Effector memory CD4-positive, alpha-beta T cell (primary cell): ENCODE measurements around the gene CNOT6.
"Not testable (repeated sequence)": the region's sequence is repeated elsewhere in the genome, so short reads cannot be mapped to it uniquely, and the experiment has no call there.

Source experiments
- DNase-seq, 3 donors: peaks; one replicate each; pipeline ENCODE4 v3.0.0-alpha.2; 2020
- H3K27ac ChIP-seq: 2 replicates; pipeline ENCODE4 v1.7.0; 2013; ENCODE audit warnings: mild to moderate bottlenecking, low read length, moderate library complexity; ENCODE audit not compliant: insufficient read depth, poor library complexity, severe bottlenecking
- H3K27me3 ChIP-seq: replicated peaks from 2 replicates; pipeline ENCODE4 v1.7.0; 2013; ENCODE audit warnings: mild to moderate bottlenecking, low read length; ENCODE audit not compliant: insufficient read depth, control insufficient read depth, poor library complexity, severe bottlenecking
- H3K36me3 ChIP-seq: 2 replicates; pipeline ENCODE4 v1.7.0; 2013; ENCODE audit warnings: mild to moderate bottlenecking, low read length, moderate library complexity; ENCODE audit not compliant: control insufficient read depth, insufficient read depth
- H3K4me1 ChIP-seq: 2 replicates; pipeline ENCODE4 v1.7.0; 2013; ENCODE audit warnings: low read length, mild to moderate bottlenecking; ENCODE audit not compliant: control insufficient read depth, insufficient read depth, poor library complexity, severe bottlenecking
- H3K4me3 ChIP-seq: 2 replicates; pipeline ENCODE4 v1.7.0; 2013; ENCODE audit warnings: low read length, low read depth, mild to moderate bottlenecking; ENCODE audit not compliant: insufficient read depth, poor library complexity, severe bottlenecking
- H3K9me3 ChIP-seq: 2 replicates; pipeline ENCODE4 v1.7.0; 2013; ENCODE audit warnings: mild to moderate bottlenecking, low read length, moderate library complexity; ENCODE audit not compliant: control insufficient read depth

CNOT6 gene

DNA sequence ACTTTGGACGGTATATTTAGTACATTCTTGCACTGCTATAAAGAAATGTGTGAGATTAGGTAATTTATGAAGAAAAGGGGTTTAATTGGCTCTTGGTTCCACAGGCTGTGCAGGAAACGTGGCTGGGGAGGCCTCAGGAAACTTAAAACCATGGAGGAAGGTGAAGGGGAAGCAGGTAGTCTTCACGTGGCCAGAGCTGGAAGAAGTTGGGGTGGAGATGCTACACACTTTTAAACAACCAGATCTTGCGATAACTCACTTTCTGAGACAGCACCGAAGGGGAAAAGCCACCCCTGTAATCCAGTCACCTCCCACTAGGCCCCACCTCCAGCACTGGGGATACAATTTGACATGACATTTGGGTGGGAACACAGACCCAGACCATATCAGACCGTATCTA, 13.5 kb downstream of the CNOT6 start:
- H3K9me3 ChIP-seq = no peaks in the 10 kb centered on the region
- no peak for DNase-seq
- H3K27ac ChIP-seq = no peak overlapping the region
- no peaks in the 10 kb centered on the region for H3K36me3 ChIP-seq
- H3K4me1 ChIP-seq = no peaks in the 10 kb centered on the region
- H3K4me3 ChIP-seq = no peak overlapping the region
- no peaks in the 10 kb centered on the region for H3K27me3 ChIP-seq

DNA sequence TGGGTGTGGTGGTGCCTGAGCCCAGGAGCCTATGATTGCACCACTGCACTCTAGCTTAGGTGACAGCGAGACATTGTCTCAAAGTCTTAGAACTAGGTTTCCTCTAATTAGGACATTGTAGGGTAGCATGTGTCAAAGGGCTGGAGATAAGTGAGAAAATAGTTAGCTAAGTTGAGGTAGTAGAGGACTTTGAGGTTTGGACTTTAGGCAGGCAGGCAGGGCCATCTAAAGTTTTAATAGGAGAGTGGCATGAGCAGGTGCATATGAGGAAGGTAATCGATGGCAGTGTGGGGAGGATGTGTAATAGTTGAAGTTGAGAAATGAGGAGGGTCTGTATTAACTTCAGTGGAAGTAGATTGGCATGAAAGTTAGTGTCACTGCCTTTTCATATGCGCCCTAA, 21.1 kb downstream of the CNOT6 start:
- no peaks in the 10 kb centered on the region for H3K4me1 ChIP-seq
- no peaks in the 10 kb centered on the region for H3K36me3 ChIP-seq
- H3K27ac ChIP-seq = no peak overlapping the region
- DNase-seq = no peak
- H3K9me3 ChIP-seq = no peaks in the 10 kb centered on the region
- no peak overlapping the region for H3K4me3 ChIP-seq
- no peaks in the 10 kb centered on the region for H3K27me3 ChIP-seq

DNA sequence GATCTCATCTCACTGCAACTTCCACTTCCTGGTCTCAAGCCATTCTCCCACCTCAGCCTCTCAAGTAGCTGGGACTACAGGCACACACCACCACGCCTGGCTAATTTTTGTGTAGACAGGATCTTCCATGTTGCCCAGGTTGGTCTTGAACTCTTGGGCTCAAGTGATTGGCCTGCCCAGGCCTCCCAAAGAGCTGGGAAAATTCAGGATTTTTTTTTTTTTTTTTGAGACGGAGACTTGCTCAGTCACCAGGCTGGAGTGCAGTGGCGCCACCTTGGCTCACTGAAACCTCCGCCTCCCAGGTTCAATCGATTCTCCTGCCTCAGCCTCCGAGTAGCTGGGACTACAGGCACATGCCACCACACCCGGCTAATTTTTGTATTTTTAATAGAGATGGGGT, 21.8 kb downstream of the CNOT6 start:
- not testable (repeated sequence) for H3K27me3 ChIP-seq, H3K4me3 ChIP-seq, DNase-seq, H3K4me1 ChIP-seq, H3K27ac ChIP-seq, H3K9me3 ChIP-seq, H3K36me3 ChIP-seq

DNA sequence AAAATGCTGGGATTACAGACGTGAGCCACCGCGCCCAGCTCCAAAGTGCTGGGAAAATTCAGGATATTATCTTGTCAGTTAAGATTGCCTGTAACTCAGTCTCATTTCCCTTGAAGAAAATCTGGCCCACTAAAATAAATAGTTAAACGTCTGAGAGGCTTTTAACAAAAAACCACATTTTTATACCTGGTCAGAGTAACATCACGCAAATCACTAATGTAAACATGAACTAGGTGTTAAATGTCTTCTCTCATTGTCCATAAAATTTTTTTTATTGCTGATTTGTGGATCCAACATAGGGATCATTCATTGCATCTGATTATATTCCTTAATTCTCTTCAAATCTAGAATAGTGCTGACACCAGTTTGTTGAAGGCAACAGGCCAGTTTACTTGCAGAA, 22.3 kb downstream of the CNOT6 start:
- Histone ChIP-seq H3K27me3 (no peaks in the 10 kb centered on the region), H3K4me3 (no peak overlapping the region), H3K9me3 (no peaks in the 10 kb centered on the region), H3K4me1 (no peaks in the 10 kb centered on the region), H3K27ac (no peak overlapping the region), H3K36me3 (no peaks in the 10 kb centered on the region)
- DNase-seq = no peak

DNA sequence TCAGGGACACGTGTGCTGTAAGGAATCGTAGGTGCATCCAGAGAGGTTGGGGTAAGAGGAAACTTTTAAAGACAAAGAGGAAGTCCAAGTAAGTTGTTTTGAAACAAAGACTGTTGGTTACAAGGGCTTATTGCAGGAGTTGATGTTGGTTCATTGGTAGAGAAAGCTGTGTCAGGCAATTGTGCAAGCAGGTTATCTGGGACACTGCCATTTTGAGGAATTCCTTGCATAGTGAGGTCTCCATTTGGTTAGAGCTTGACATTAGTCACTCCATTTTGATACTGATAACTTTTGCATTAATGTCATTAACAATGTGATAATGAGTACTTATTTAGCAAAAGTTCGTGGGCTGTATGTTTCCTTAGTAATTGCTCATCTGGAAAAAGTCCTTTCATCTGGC, 24.9 kb downstream of the CNOT6 start:
- no peak for DNase-seq
- no peak overlapping the region for H3K27ac ChIP-seq
- no peaks in the 10 kb centered on the region for H3K4me1 ChIP-seq

DNA sequence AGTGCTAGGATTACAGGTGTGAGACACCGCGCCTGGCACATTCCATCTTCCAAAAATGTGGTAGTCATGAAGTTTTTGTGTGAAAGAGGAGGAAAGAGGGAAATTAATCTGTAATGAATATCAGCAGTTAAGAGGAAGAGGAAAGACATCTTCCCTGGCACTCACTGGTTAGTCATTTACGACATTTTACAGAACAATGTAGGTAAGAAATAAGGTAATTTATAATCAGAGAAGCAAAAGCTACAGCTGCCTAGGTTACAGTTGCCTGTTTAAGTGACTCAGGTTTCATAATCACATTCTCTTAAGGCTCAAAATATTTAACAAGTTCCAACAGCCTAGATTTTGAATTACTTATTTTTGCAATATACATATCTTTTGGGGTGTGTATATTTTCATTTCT, 26.9 kb downstream of the CNOT6 start:
- no peaks in the 10 kb centered on the region for H3K27me3 ChIP-seq
- no peaks in the 10 kb centered on the region for H3K9me3 ChIP-seq
- H3K27ac ChIP-seq = no peak overlapping the region
- no peaks in the 10 kb centered on the region for H3K4me1 ChIP-seq
- no peak overlapping the region for H3K4me3 ChIP-seq
- DNase-seq = no peak
- no peaks in the 10 kb centered on the region for H3K36me3 ChIP-seq

More for the DNA sequence above, 24.9 kb downstream of the CNOT6 start:
- no peaks in the 10 kb centered on the region for H3K27me3 ChIP-seq
- H3K36me3 ChIP-seq = no peaks in the 10 kb centered on the region
- H3K9me3 ChIP-seq = no peaks in the 10 kb centered on the region
- no peak overlapping the region for H3K4me3 ChIP-seq

DNA sequence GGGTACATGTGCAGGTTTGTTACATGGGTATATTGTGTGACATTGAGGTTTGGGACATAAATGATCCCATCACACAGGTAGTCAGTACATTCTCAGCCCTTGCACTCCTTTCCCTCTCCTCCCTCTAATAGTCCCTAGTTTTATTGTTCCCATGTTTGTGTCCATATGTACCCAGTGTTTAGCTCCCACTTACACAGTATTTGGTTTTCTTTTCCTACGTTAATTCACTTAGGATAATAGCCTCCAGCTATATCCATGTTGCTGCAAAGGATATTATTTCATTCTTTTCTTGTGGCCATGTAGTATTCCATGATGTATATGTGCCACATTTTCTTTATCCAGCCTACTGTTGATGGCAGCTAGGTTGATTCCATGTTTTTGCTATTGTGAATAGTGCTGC, 27.4 kb downstream of the CNOT6 start:
- Histone ChIP-seq H3K4me1 (no peaks in the 10 kb centered on the region), H3K27me3 (no peaks in the 10 kb centered on the region)
- DNase-seq = no peak

DNA sequence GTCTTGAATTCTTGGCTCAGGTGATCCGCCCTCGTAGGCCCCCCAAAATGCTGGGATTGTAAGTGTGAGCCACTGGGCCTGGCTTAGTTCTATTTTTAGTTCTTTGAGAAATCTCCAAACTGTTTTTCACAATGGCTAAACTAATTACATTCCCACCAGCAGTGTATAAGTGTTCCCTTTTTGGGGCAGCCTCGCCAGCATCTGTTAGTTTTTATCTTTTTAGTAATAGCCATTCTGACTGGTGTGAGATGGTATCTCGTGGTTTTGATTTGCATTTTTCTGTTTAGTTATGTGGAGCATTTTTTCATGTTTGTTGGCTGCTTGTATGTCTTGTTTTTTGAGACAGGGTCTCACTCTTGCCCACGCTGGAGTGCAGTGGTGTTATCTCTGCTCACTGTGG, 28.2 kb downstream of the CNOT6 start:
- Histone ChIP-seq H3K9me3 (no peaks in the 10 kb centered on the region), H3K36me3 (peaks cover under 1% of the 10 kb centered on the region), H3K27ac (no peak overlapping the region), H3K4me3 (no peak overlapping the region), H3K27me3 (no peaks in the 10 kb centered on the region), H3K4me1 (no peaks in the 10 kb centered on the region)
- DNase-seq = no peak

More for the DNA sequence above, 27.4 kb downstream of the CNOT6 start:
- Histone ChIP-seq H3K4me3 (no peak overlapping the region), H3K9me3 (no peaks in the 10 kb centered on the region), H3K27ac (no peak overlapping the region), H3K36me3 (no peaks in the 10 kb centered on the region)

DNA sequence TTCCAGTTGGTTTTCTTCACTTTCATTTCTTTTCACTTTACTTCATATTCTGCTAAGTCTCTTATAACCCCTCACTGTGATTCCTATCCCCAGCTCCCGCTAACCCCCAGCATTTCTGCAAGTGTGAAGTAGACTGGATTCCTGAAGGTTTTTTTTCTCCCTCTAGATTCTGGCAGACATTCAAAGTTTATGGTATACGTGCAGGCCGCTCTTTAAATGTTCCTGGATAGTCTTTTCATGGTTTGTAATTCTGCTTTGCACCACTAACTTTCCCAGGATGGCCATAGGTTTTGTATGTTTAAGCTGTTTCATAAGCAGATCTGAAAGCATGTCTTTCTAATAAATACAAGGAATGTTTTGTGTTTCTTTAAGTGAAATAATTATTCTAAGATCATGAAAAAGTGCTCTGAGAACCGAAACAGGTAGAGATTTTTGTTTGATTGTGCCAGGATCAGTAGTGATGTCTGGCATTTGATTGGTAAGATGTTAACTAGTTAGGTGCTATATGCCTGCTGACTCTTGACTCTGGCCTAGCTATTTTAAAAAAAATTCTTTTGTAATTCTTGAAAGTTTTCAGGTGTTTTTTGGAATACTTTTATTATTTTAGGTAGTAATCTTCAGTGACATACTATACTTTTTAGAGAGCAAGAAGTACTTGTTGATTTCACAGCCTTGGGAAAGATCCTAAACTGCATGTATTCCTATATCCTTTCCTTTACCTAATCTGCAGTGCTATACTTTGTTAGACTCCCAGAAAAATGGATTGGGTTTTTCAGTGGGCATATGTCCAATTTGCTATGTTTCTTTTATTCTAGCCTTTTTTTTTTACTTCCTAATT, 29.7 kb downstream of the CNOT6 start:
- Histone ChIP-seq H3K27ac (no peak overlapping the region), H3K4me1 (no peaks in the 10 kb centered on the region), H3K9me3 (no peaks in the 10 kb centered on the region), H3K27me3 (no peaks in the 10 kb centered on the region), H3K36me3 (peaks cover 3% of the 10 kb centered on the region), H3K4me3 (no peak overlapping the region)
- DNase-seq = no peak

DNA sequence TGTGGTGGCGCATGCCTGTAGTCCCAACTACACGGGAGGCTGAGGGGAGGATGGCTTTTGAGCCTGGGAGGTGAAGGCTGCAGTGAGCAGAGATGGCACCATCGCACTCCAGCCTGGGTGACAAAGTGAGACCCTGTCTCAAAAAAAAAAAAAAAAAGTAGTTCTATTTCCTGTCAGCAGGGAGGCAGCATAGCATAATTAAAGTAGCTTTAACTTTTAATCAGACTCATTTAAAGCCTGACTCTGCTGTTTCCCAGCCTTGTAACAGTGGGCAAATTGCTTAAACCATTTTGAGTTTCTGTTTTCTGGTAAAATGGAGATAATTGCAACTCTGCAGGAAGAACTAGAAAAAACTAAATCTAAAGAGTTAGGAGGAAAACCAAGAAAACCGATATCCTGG, 31.2 kb downstream of the CNOT6 start:
- Histone ChIP-seq H3K27me3 (no peaks in the 10 kb centered on the region), H3K4me1 (no peaks in the 10 kb centered on the region), H3K36me3 (peaks cover 3% of the 10 kb centered on the region), H3K27ac (no peak overlapping the region), H3K9me3 (no peaks in the 10 kb centered on the region), H3K4me3 (no peak overlapping the region)
- no peak for DNase-seq
